Keratinocyte (primary cell): Measurements from ENCODE around the gene ARAF.

Source experiments
- CTCF ChIP-seq, 3 experiments: IDR thresholded peaks in 1 of 3; conservative IDR thresholded peaks in 1 of 3; optimal IDR thresholded peaks in 1 of 3; 2 replicates in 2 of 3; 3 replicates in 1 of 3; pipeline versions ENCODE3 to v1.5.1; 2011; ENCODE audit warnings: low read length in 3 of 3, mild to moderate bottlenecking in 3 of 3, moderate library complexity in 2 of 3, control low read depth in 1 of 3, inconsistent platforms in 1 of 3; ENCODE audit not compliant: insufficient read depth in 2 of 3; ENCODE audit errors: extremely low read depth in 1 of 3
- EZH2 ChIP-seq: IDR thresholded peaks from one replicate; pipeline ENCODE4 v1.6.1; 2012; ENCODE audit warnings: inconsistent platforms, mild to moderate bottlenecking, low read length, moderate library complexity

GRCh38 chrX:47618923-47619485 lies 58.0 kb downstream of the ARAF start:
- TF ChIP-seq CTCF (optimal IDR thresholded peaks at IDR 0.05 in 1 of 3, IDR thresholded peaks at IDR 0.05 in 1 of 3, conservative IDR thresholded peaks at IDR 0.05 in 1 of 3; ENCODE audit: extremely low read depth in 1 of 3, insufficient read depth in 2 of 3, low read length in 3 of 3) (no peak), EZH2 (no peak)
